Colonic mucosa (tissue), 4 donors: Measurements from ENCODE around the gene ZNF792. TPM values are rescaled to one million over a fixed set of nuclear protein-coding genes. Genes with fewer than 3 reads are reported as not detected.

Experiments
- DNase-seq: peaks from one replicate; pipeline ENCODE4 v3.0.0-alpha.2; 2020
- H3K27ac ChIP-seq: fragments of 200-600 bp; one replicate; pipeline ENCODE4 v1.8.0; 2021
- H3K27me3 ChIP-seq: fragments of 200-600 bp; one replicate; pipeline ENCODE4 v1.8.0; 2021
- H3K36me3 ChIP-seq: fragments of 200-600 bp; one replicate; pipeline ENCODE4 v1.8.0; 2021
- H3K4me1 ChIP-seq: fragments of 200-600 bp; one replicate; pipeline ENCODE4 v1.8.0; 2021; ENCODE audit warnings: mild to moderate bottlenecking
- H3K4me3 ChIP-seq: fragments of 200-600 bp; one replicate; pipeline ENCODE4 v1.8.0; 2021
- H3K9ac ChIP-seq, 2 donors: one replicate each; pipeline ENCODE4 v1.7.0; 2013; ENCODE audit warnings: control low read depth in 2 of 2, low read depth in 2 of 2, low read length in 2 of 2
- H3K9me3 ChIP-seq: fragments of 200-600 bp; one replicate; pipeline ENCODE4 v1.8.0; 2021
- intact Hi-C: fragments of 100-400 bp; cut with DNase I; formaldehyde crosslinking; loops from one replicate; pipeline ENCODE4 v1.14.1; 2022
- total RNA-seq, 2 donors: library from RNA; stranded (reverse); fragmentation: NEBNext Ultra II Directional in 1 of 2; extraction: Animal tissue kit (Norgen Biotek cat#: 25700) in 1 of 2; gene quantifications; one replicate each; pipeline ENCODE4 v1.2.1, GENCODE V29; 2021
- TF ChIP-seq, protein P1 (sequence below): fragments of 200-600 bp; IDR thresholded peaks from one replicate; pipeline ENCODE4 v1.8.0; 2022; ENCODE audit warnings: antibody characterized with exemption, mild to moderate bottlenecking
- donor health status: healthy.
- donor health status: DM: no; HTN: no; CAD: no.
- donor health status: DM: no; HTN: no; CAD: no.

The ZNF792 gene
- total RNA-seq, 2 donors from 2014 or later, result 6.7 to 8.1 TPM

DNA sequence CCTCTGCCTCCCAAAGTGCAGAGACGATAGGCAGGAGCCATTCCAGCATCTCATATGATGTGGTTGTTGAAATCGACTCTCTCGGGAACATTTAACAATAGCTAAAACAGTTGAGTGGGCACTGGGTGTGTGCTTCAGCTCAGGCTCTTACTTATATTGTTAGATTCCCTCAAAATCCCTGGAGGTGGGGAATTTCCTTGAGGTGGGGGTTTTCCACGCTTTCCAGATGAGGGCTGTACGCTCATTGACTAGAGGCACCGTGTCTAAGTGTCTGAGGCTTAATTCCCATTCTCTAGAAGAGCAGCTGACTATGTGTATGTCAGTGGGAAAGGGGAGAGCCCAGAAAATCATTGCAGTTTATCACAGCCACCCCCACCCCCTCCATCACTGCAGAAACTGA, 25.3 kb upstream of the ZNF792 start:
- H3K27me3 ChIP-seq, result no peaks in the 10 kb centered on the region
- H3K4me3 ChIP-seq, result no peak overlapping the region
- no peak for DNase-seq
- H3K27ac ChIP-seq, result no peak overlapping the region
- intact Hi-C loops, result no loop called here
- TF ChIP-seq, protein P1, sequence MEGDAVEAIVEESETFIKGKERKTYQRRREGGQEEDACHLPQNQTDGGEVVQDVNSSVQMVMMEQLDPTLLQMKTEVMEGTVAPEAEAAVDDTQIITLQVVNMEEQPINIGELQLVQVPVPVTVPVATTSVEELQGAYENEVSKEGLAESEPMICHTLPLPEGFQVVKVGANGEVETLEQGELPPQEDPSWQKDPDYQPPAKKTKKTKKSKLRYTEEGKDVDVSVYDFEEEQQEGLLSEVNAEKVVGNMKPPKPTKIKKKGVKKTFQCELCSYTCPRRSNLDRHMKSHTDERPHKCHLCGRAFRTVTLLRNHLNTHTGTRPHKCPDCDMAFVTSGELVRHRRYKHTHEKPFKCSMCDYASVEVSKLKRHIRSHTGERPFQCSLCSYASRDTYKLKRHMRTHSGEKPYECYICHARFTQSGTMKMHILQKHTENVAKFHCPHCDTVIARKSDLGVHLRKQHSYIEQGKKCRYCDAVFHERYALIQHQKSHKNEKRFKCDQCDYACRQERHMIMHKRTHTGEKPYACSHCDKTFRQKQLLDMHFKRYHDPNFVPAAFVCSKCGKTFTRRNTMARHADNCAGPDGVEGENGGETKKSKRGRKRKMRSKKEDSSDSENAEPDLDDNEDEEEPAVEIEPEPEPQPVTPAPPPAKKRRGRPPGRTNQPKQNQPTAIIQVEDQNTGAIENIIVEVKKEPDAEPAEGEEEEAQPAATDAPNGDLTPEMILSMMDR, result no peak
- no peak overlapping the region for H3K9ac ChIP-seq
- H3K36me3 ChIP-seq, result no peaks in the 10 kb centered on the region
- peaks cover 3% of the 10 kb centered on the region for H3K4me1 ChIP-seq
- no peaks in the 10 kb centered on the region for H3K9me3 ChIP-seq

DNA sequence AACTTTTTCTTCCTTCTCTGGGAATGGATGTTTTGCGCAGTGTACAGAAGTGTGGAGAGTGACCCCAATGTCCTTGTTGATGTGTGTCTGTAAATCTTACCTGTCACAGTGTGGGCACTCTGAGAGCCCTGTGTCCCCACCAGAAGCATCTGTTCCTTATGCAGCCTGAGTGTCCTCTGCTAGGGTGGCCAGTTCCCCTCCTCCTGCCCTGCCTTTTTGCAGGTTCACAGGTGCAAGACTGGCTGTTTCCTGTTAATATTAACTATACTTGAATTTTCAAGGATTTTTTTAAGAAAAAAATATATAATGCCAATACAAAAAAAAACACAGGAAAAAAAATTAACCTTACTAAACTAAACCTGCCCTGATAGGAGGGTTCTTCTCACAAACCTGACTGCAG, 24.1 kb upstream of the ZNF792 start:
- no peak overlapping the region for H3K4me3 ChIP-seq
- intact Hi-C loops, result no loop called here
- H3K27ac ChIP-seq, result no peak overlapping the region
- no peak for DNase-seq
- no peaks in the 10 kb centered on the region for H3K9me3 ChIP-seq
- H3K36me3 ChIP-seq, result no peaks in the 10 kb centered on the region
- TF ChIP-seq, protein P1, result no peak
- no peaks in the 10 kb centered on the region for H3K4me1 ChIP-seq
- H3K9ac ChIP-seq, result no peak overlapping the region
- no peaks in the 10 kb centered on the region for H3K27me3 ChIP-seq

DNA sequence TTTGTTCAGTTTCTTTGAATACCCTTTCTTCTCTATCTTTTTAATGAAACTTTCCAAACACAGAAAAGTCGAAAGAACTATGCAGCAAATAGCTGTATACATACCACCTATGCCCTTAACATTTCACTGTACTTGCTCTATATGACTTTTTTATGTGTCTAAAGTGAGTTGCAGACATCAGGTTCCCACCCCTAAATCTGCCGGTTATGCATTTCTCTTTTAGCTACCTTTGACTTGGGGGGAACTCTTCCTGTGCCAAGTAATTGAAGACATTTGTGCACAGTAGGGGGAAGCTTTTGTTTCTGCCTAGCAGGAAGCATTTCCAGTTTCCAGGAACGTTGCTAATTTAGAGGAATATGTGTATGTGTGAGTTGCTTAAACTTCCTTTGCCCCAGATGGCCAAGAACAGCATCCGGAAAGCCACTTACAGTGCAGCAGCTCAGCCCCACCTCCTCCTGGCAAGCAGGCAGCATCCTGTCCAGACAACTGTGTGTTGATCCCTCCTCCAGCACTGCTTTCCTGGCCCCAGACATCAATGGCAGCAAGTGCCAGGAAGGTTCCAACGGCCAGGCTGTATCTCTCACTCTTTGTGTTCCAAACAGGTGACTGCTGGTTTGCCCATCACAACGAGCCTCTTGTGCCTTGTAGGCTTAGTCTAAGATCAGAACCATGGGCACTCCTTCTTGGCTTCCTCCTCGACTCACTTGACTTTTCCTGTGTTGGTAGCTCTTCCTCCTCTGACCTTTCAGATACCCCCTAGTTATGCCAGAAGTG, 21.4 kb upstream of the ZNF792 start:
- Histone ChIP-seq H3K36me3 (no peaks in the 10 kb centered on the region), H3K9ac (no peak overlapping the region), H3K4me1 (no peaks in the 10 kb centered on the region), H3K4me3 (no peak overlapping the region), H3K27me3 (no peaks in the 10 kb centered on the region), H3K27ac (no peak overlapping the region), H3K9me3 (no peaks in the 10 kb centered on the region)
- TF ChIP-seq, protein P1, result no peak
- intact Hi-C loops, result no loop called here
- DNase-seq, result peak; percentile 57

DNA sequence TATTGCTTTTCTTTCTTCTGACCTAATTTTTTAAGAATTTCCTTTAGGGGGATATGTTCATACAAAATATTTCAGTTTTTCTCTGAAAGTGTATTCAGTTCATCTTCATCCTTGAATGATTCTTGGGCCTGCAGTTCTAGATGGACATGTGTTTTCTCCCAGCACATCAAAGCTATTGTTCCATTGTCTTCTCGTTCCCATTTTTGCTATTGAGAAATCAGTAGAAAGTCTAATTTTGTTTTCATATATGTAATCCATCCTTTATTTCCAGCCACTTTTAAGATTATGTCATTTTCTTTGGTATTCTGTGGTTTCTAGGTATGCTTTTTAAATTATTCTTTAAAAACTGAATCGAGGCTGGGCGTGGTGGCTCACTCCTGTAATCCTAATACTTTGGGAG, 20.3 kb upstream of the ZNF792 start:
- no peaks in the 10 kb centered on the region for H3K27me3 ChIP-seq
- DNase-seq, result no peak
- H3K27ac ChIP-seq, result no peak overlapping the region
- intact Hi-C loops, result no loop called here
- no peak overlapping the region for H3K4me3 ChIP-seq
- TF ChIP-seq, protein P1, result no peak
- H3K36me3 ChIP-seq, result no peaks in the 10 kb centered on the region
- H3K9me3 ChIP-seq, result no peaks in the 10 kb centered on the region
- H3K4me1 ChIP-seq, result no peaks in the 10 kb centered on the region
- H3K9ac ChIP-seq, result no peak overlapping the region

DNA sequence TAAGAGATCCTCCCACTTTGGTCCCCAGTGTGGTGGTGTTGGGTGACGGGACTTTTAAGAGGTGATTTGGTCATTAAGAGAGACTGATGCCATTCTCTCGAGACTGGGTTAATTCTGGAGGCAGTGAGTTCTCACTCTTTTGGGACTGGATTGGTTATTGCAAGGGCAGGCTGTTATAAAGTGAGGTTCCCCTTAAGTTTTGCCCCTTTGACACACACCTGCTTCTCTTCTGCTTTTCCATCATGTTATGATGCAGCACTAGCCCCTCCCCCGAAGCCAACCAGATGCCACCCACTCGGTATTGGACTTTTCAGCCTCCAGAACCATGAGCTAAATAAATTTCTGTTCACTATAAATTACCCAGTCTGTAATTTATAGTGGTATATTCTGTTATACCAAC, 19.8 kb upstream of the ZNF792 start:
- H3K9ac ChIP-seq, result no peak overlapping the region
- no peaks in the 10 kb centered on the region for H3K36me3 ChIP-seq
- no peak overlapping the region for H3K27ac ChIP-seq
- no peaks in the 10 kb centered on the region for H3K9me3 ChIP-seq
- intact Hi-C loops, result no loop called here
- no peaks in the 10 kb centered on the region for H3K27me3 ChIP-seq
- TF ChIP-seq, protein P1, result no peak
- no peak for DNase-seq
- no peak overlapping the region for H3K4me3 ChIP-seq
- no peaks in the 10 kb centered on the region for H3K4me1 ChIP-seq
